Trophoblast cell (in vitro differentiated cells and primary cell): ENCODE data around the gene CLINT1.

Source experiments
- DNase-seq, 2 donors: peaks; one replicate each; pipeline ENCODE4 v3.0.0-alpha.2; 2016
- H2AFZ ChIP-seq: 2 replicates; pipeline ENCODE4 v1.6.1; 2013; ENCODE audit warnings: low read length, moderate library complexity, mild to moderate bottlenecking; ENCODE audit not compliant: insufficient read depth, poor library complexity
- H2AK5ac ChIP-seq: 2 replicates; pipeline ENCODE4 v1.6.1; 2013; ENCODE audit warnings: mild to moderate bottlenecking, low read length
- H2BK120ac ChIP-seq: 2 replicates; pipeline ENCODE4 v1.6.1; 2013; ENCODE audit warnings: low read length, mild to moderate bottlenecking, moderate library complexity; ENCODE audit not compliant: insufficient read depth, poor library complexity
- H2BK12ac ChIP-seq: 2 replicates; pipeline ENCODE4 v1.6.1; 2013; ENCODE audit warnings: mild to moderate bottlenecking, low read length, moderate library complexity
- H2BK5ac ChIP-seq: 2 replicates; pipeline ENCODE4 v1.6.1; 2013; ENCODE audit warnings: low read length, low read depth, moderate library complexity, mild to moderate bottlenecking; ENCODE audit not compliant: poor library complexity
- H3K14ac ChIP-seq: 2 replicates; pipeline ENCODE4 v1.6.1; 2013; ENCODE audit warnings: mild to moderate bottlenecking, low read length
- H3K18ac ChIP-seq: 2 replicates; pipeline ENCODE4 v1.6.1; 2013; ENCODE audit warnings: mild to moderate bottlenecking, low read length
- H3K23ac ChIP-seq: 2 replicates; pipeline ENCODE4 v1.6.1; 2013; ENCODE audit warnings: low read length
- H3K27ac ChIP-seq: 2 replicates; pipeline ENCODE4 v1.5.1; 2013; ENCODE audit warnings: low read depth, mild to moderate bottlenecking, inconsistent platforms, low read length, moderate library complexity
- H3K27me3 ChIP-seq: 2 replicates; pipeline ENCODE4 v1.6.1; 2013; ENCODE audit warnings: inconsistent platforms, mild to moderate bottlenecking, low read length, moderate library complexity; ENCODE audit not compliant: insufficient read depth
- H3K36me3 ChIP-seq, 2 experiments: 1 replicate in 1 of 2; 2 replicates in 1 of 2; pipeline ENCODE4 v1.6.1; 2013; ENCODE audit warnings: low read length in 2 of 2, mild to moderate bottlenecking in 2 of 2, moderate library complexity in 1 of 2; ENCODE audit not compliant: insufficient read depth in 2 of 2, control insufficient read depth in 1 of 2
- H3K4ac ChIP-seq: 2 replicates; pipeline ENCODE4 v1.6.1; 2013; ENCODE audit warnings: low read depth, mild to moderate bottlenecking, low read length, moderate library complexity
- H3K4me1 ChIP-seq, 2 experiments: 1 replicate in 1 of 2; 2 replicates in 1 of 2; pipeline ENCODE4 v1.6.1; 2013; ENCODE audit warnings: low read length in 2 of 2, mild to moderate bottlenecking in 2 of 2, moderate library complexity in 1 of 2; ENCODE audit not compliant: insufficient read depth in 2 of 2, control insufficient read depth in 1 of 2
- H3K4me2 ChIP-seq: 2 replicates; pipeline ENCODE4 v1.6.1; 2013; ENCODE audit warnings: inconsistent platforms, mild to moderate bottlenecking, low read length, moderate library complexity
- H3K4me3 ChIP-seq: 2 replicates; pipeline ENCODE4 v1.5.1; 2013; ENCODE audit warnings: mild to moderate bottlenecking, low read depth, low read length, inconsistent platforms
- H3K79me1 ChIP-seq: one replicate; pipeline ENCODE4 v1.6.1; 2013; ENCODE audit warnings: low read length
- H3K79me2 ChIP-seq: 2 replicates; pipeline ENCODE4 v1.6.1; 2013; ENCODE audit warnings: low read length, mild to moderate bottlenecking; ENCODE audit not compliant: control insufficient read depth, insufficient read depth, poor library complexity
- H3K9ac ChIP-seq: 2 replicates; pipeline ENCODE4 v1.6.1; 2013; ENCODE audit warnings: mild to moderate bottlenecking, low read length
- H3K9me3 ChIP-seq: 2 replicates; pipeline ENCODE4 v1.6.1; 2013; ENCODE audit warnings: low read depth, mild to moderate bottlenecking, control low read depth, inconsistent platforms, low read length; ENCODE audit not compliant: insufficient read depth
- H4K12ac ChIP-seq: 2 replicates; pipeline ENCODE4 v1.6.1; 2013; ENCODE audit warnings: low read depth, mild to moderate bottlenecking, low read length, moderate library complexity
- H4K8ac ChIP-seq: 2 replicates; pipeline ENCODE4 v1.6.1; 2013; ENCODE audit warnings: low read depth, mild to moderate bottlenecking, low read length, moderate library complexity
- H4K91ac ChIP-seq: one replicate; pipeline ENCODE4 v1.6.1; 2013; ENCODE audit warnings: low read depth, mild to moderate bottlenecking, low read length, moderate library complexity
- WGBS: extraction: QIAGEN DNeasy Blood & Tissue Kit; methylation state at CpG from one replicate; pipeline ENCODE4 v1.1.7; 2013; ENCODE audit warnings: missing lambda C conversion rate; ENCODE audit not compliant: insufficient read length, insufficient coverage; ENCODE audit errors: extremely low coverage; 5-methylcytosine and 5-hydroxymethylcytosine counted together

The CLINT1 gene

GRCh38 chr5:157862183-157862851 is 3.4 kb upstream of the CLINT1 start:
- Histone ChIP-seq H4K91ac (no peak overlapping the region), H3K4me3 (no peak overlapping the region), H3K27me3 (no peaks in the 10 kb centered on the region), H2BK5ac (no peak overlapping the region), H2BK12ac (no peak overlapping the region), H3K4me2 (no peak overlapping the region), H3K18ac (no peak overlapping the region), H2BK120ac (no peak overlapping the region), H3K27ac (no peak overlapping the region), H3K79me2 (peaks cover 8% of the 10 kb centered on the region), H3K9ac (no peak overlapping the region), H3K4me1 (peaks cover 6 to 13% of the 10 kb centered on the region in 2 experiments), H3K23ac (peak overlapping the region; percentile 55), H2AFZ (no peak overlapping the region), H3K14ac (no peak overlapping the region), H4K8ac (no peak overlapping the region), H3K9me3 (no peaks in the 10 kb centered on the region), H3K4ac (no peak overlapping the region), H3K79me1 (peaks cover 11% of the 10 kb centered on the region), H3K36me3 (no peaks in the 10 kb centered on the region), H2AK5ac (no peak overlapping the region), H4K12ac (no peak overlapping the region)
- no CpG with 5 or more reads among the region's 6 CpGs for WGBS
- DNase-seq = no peak

- H3K14ac ChIP-seq = no peak overlapping the region
- H2AK5ac ChIP-seq = no peak overlapping the region
- no peaks in the 10 kb centered on the region for H3K9me3 ChIP-seq
- H3K79me1 ChIP-seq = peaks cover 9% of the 10 kb centered on the region
- no peaks in the 10 kb centered on the region for H3K27me3 ChIP-seq
- no peak overlapping the region for H2AFZ ChIP-seq
- H3K23ac ChIP-seq = no peak overlapping the region
- peaks cover 10% of the 10 kb centered on the region for H3K79me2 ChIP-seq
- H3K4ac ChIP-seq = no peak overlapping the region
- no CpG with 5 or more reads among the region's 8 CpGs for WGBS
- H2BK120ac ChIP-seq = no peak overlapping the region
- peaks cover 4 to 8% of the 10 kb centered on the region in 2 experiments for H3K4me1 ChIP-seq
- no peak overlapping the region for H2BK5ac ChIP-seq
- H4K91ac ChIP-seq = no peak overlapping the region
- H3K9ac ChIP-seq = no peak overlapping the region
- no peaks in the 10 kb centered on the region for H3K36me3 ChIP-seq
- no peak overlapping the region for H2BK12ac ChIP-seq
- no peak overlapping the region for H3K27ac ChIP-seq
- H4K12ac ChIP-seq = no peak overlapping the region
- H4K8ac ChIP-seq = no peak overlapping the region
- no peak overlapping the region for H3K4me3 ChIP-seq
- H3K4me2 ChIP-seq = no peak overlapping the region
- H3K18ac ChIP-seq = no peak overlapping the region
- DNase-seq = peak in 1 of 2 donors; percentile 25
These were observed 2.2 kb upstream of the CLINT1 start for GRCh38 chr5:157860898-157861890.

- WGBS = no CpG with 5 or more reads among the region's 10 CpGs
These were observed 256 bp upstream of the CLINT1 start for GRCh38 chr5:157859227-157859575.

GRCh38 chr5:157857816-157858526 is 974 bp downstream of the CLINT1 start:
- peaks cover 9% of the 10 kb centered on the region for H3K79me1 ChIP-seq
- H3K9ac ChIP-seq = peak overlapping the region; percentile 97
- H4K8ac ChIP-seq = peak overlapping the region; percentile 80
- WGBS = no CpG with 5 or more reads among the region's 5 CpGs
- peak overlapping the region; percentile 64 for H3K4me2 ChIP-seq
- H3K14ac ChIP-seq = peak overlapping the region; percentile 25
- peak overlapping the region; percentile 58 for H2AFZ ChIP-seq
- peak overlapping the region; percentile 27 for H2BK5ac ChIP-seq
- no peak overlapping the region for H2BK12ac ChIP-seq
- no peak overlapping the region for H3K27ac ChIP-seq
- peak in 1 of 2 donors; percentile 24 for DNase-seq
- peak overlapping the region; percentile 49 for H2BK120ac ChIP-seq
- peak overlapping the region; percentile 60 for H3K4ac ChIP-seq
- H3K4me3 ChIP-seq = peak overlapping the region; percentile 97
- no peaks in the 10 kb centered on the region for H3K36me3 ChIP-seq
- no peaks in the 10 kb centered on the region for H3K27me3 ChIP-seq
- peak overlapping the region; percentile 53 for H4K91ac ChIP-seq
- H4K12ac ChIP-seq = peak overlapping the region; percentile 17
- no peak overlapping the region for H3K23ac ChIP-seq
- H3K4me1 ChIP-seq = peaks cover 2 to 5% of the 10 kb centered on the region in 2 experiments
- H3K9me3 ChIP-seq = no peaks in the 10 kb centered on the region
- peak overlapping the region; percentile 11 for H2AK5ac ChIP-seq
- peaks cover 15% of the 10 kb centered on the region for H3K79me2 ChIP-seq
- H3K18ac ChIP-seq = peak overlapping the region; percentile 50

More at GRCh38 chr5:157859227-157859575, 256 bp upstream of the CLINT1 start:
- H3K79me1 ChIP-seq = peaks cover 9% of the 10 kb centered on the region
- H4K91ac ChIP-seq = no peak overlapping the region
- no peak overlapping the region for H3K23ac ChIP-seq
- H3K27ac ChIP-seq = no peak overlapping the region
- H3K9me3 ChIP-seq = no peaks in the 10 kb centered on the region
- H2AK5ac ChIP-seq = no peak overlapping the region
- peak overlapping the region; percentile 64 for H2AFZ ChIP-seq
- H2BK120ac ChIP-seq = no peak overlapping the region
- no peak overlapping the region for H4K12ac ChIP-seq
- H3K4me2 ChIP-seq = peak overlapping the region; percentile 54
- H3K14ac ChIP-seq = no peak overlapping the region
- H3K36me3 ChIP-seq = no peaks in the 10 kb centered on the region
- H3K4me3 ChIP-seq = no peak overlapping the region
- no peak overlapping the region for H2BK12ac ChIP-seq
- no peak for DNase-seq
- peaks cover 2 to 5% of the 10 kb centered on the region in 2 experiments for H3K4me1 ChIP-seq
- H4K8ac ChIP-seq = peak overlapping the region; percentile 59
- no peaks in the 10 kb centered on the region for H3K27me3 ChIP-seq
- no peak overlapping the region for H3K9ac ChIP-seq
- H3K18ac ChIP-seq = no peak overlapping the region
- no peak overlapping the region for H3K4ac ChIP-seq
- H3K79me2 ChIP-seq = peaks cover 14% of the 10 kb centered on the region
- no peak overlapping the region for H2BK5ac ChIP-seq
